PFSK-1 (cell line): ENCODE measurements around the gene PTPRN2.

Experiments used
- POLR2AphosphoS5 ChIP-seq: IDR thresholded peaks from 2 replicates; pipeline ENCODE4 v1.6.1; 2012; ENCODE audit warnings: low read depth, mild to moderate bottlenecking, control low read depth, low read length, moderate library complexity
- TAF1 ChIP-seq: IDR thresholded peaks from 2 replicates; pipeline ENCODE4 v1.6.1; 2012; ENCODE audit warnings: low read length, control low read depth, borderline replicate concordance; ENCODE audit not compliant: insufficient read depth
- TF ChIP-seq, protein P1 (sequence below), 2 experiments: IDR thresholded peaks; 2 replicates each; pipeline versions ENCODE4 v1.6.1 to v1.8.0; 2011 to 2012; ENCODE audit warnings: low read depth in 2 of 2, low read length in 2 of 2, control low read depth in 1 of 2, inconsistent platforms in 1 of 2, mild to moderate bottlenecking in 1 of 2, moderate library complexity in 1 of 2; ENCODE audit not compliant: insufficient read depth in 1 of 2

GRCh38 chr7:157824011-157824818 lies 763.4 kb downstream of the PTPRN2 start:
- no peak for TF ChIP-seq TAF1
- TF ChIP-seq, protein P1, sequence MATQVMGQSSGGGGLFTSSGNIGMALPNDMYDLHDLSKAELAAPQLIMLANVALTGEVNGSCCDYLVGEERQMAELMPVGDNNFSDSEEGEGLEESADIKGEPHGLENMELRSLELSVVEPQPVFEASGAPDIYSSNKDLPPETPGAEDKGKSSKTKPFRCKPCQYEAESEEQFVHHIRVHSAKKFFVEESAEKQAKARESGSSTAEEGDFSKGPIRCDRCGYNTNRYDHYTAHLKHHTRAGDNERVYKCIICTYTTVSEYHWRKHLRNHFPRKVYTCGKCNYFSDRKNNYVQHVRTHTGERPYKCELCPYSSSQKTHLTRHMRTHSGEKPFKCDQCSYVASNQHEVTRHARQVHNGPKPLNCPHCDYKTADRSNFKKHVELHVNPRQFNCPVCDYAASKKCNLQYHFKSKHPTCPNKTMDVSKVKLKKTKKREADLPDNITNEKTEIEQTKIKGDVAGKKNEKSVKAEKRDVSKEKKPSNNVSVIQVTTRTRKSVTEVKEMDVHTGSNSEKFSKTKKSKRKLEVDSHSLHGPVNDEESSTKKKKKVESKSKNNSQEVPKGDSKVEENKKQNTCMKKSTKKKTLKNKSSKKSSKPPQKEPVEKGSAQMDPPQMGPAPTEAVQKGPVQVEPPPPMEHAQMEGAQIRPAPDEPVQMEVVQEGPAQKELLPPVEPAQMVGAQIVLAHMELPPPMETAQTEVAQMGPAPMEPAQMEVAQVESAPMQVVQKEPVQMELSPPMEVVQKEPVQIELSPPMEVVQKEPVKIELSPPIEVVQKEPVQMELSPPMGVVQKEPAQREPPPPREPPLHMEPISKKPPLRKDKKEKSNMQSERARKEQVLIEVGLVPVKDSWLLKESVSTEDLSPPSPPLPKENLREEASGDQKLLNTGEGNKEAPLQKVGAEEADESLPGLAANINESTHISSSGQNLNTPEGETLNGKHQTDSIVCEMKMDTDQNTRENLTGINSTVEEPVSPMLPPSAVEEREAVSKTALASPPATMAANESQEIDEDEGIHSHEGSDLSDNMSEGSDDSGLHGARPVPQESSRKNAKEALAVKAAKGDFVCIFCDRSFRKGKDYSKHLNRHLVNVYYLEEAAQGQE (IDR thresholded peaks at IDR 0.05; ENCODE audit: insufficient read depth in 1 of 2, low read depth in 2 of 2, low read length in 2 of 2) = no peak
- no peak for TF ChIP-seq POLR2AphosphoS5
